ENCODE data around the gene KCTD15. TPM values are rescaled to one million over a fixed set of nuclear protein-coding genes. Genes with fewer than 3 reads are reported as not detected.

The KCTD15 gene
- total and polyA plus RNA-seq, 7 donors, result 2.1 to 9.1 (median 5.7) TPM

- Histone ChIP-seq H3K27me3 (ENCODE audit: insufficient read depth in 3 of 3, low read length in 2 of 3) (peaks cover 0 to 29% (median 2%) of the 10 kb centered on the region in 3 donors), H3K9me3 (no peaks in the 10 kb centered on the region), H3K4me3 (no peak overlapping the region), H3K36me3 (ENCODE audit: insufficient read depth in 1 of 2, low read depth in 1 of 2) (no peaks in the 10 kb centered on the region), H3K27ac (no peak overlapping the region), H3K4me1 (no peaks in the 10 kb centered on the region)
- no peak for ATAC-seq
- no peak for TF ChIP-seq CTCF (IDR thresholded peaks at IDR 0.05)
- 37 to 41% (median 39%) methylated on average over 9 of the region's 9 CpGs for WGBS, 3 donors
- DNase-seq, result no peak
- intact Hi-C loops (cut with DNase I), result no loop called here
Observed at GRCh38 chr19:33767898-33768413, 28.7 kb upstream of the KCTD15 start.

- Histone ChIP-seq H3K36me3 (ENCODE audit: insufficient read depth in 1 of 2, low read depth in 1 of 2) (no peaks in the 10 kb centered on the region), H3K27ac (no peak overlapping the region), H3K4me1 (no peaks in the 10 kb centered on the region), H3K27me3 (ENCODE audit: insufficient read depth in 3 of 3, low read length in 2 of 3) (peaks cover 0 to 34% (median 2%) of the 10 kb centered on the region in 3 donors), H3K9me3 (no peaks in the 10 kb centered on the region), H3K4me3 (no peak overlapping the region)
- no peak for ATAC-seq
- no peak for DNase-seq
- 52 to 56% (median 53%) methylated on average over 6 of the region's 6 CpGs for WGBS, 3 donors
- no peak for TF ChIP-seq CTCF (IDR thresholded peaks at IDR 0.05)
- intact Hi-C loops (cut with DNase I), result loop anchor here in 1 of 2 donors (1.0 kb wide), 1 partner anchor 338 kb away; no protein-coding TSS in a partner anchor
Observed at GRCh38 chr19:33769208-33769607, 27.5 kb upstream of the KCTD15 start.

- H3K27me3 ChIP-seq (ENCODE audit: insufficient read depth in 3 of 3, low read length in 2 of 3), result peaks cover 0 to 34% (median 2%) of the 10 kb centered on the region in 3 donors
- WGBS, 3 donors, result 66 to 75% (median 71%) methylated on average over 8 of the region's 8 CpGs
- no peaks in the 10 kb centered on the region for H3K9me3 ChIP-seq
- no peak overlapping the region for H3K27ac ChIP-seq
- no peak overlapping the region for H3K4me3 ChIP-seq
- H3K36me3 ChIP-seq (ENCODE audit: insufficient read depth in 1 of 2, low read depth in 1 of 2), result no peaks in the 10 kb centered on the region
- no peak for ATAC-seq
- intact Hi-C loops (cut with DNase I), result loop anchor here (5.0 to 10.0 kb wide), 7 partner anchors 235 to 955 kb away; partner anchors contain the start of gene PEPD (in 1 of the 2)
- no peak for TF ChIP-seq CTCF (IDR thresholded peaks at IDR 0.05)
- DNase-seq, result no peak
- H3K4me1 ChIP-seq, result no peaks in the 10 kb centered on the region
Observed at GRCh38 chr19:33770107-33770506, 26.6 kb upstream of the KCTD15 start.

GRCh38 chr19:33771384-33772101 lies 25.1 kb upstream of the KCTD15 start:
- 29 to 34% (median 31%) methylated on average over 19 of the region's 19 CpGs for WGBS, 3 donors
- Histone ChIP-seq H3K4me3 (no peak overlapping the region), H3K36me3 (ENCODE audit: insufficient read depth in 1 of 2, low read depth in 1 of 2) (no peaks in the 10 kb centered on the region), H3K4me1 (no peaks in the 10 kb centered on the region), H3K9me3 (no peaks in the 10 kb centered on the region), H3K27ac (no peak overlapping the region), H3K27me3 (ENCODE audit: insufficient read depth in 3 of 3, low read length in 2 of 3) (peaks cover 0 to 36% (median 0%) of the 10 kb centered on the region in 3 donors)
- DNase-seq (peak; percentile 65 to 82), ATAC-seq (peak; percentile 74 to 85 (median 80))
- TF ChIP-seq CTCF (IDR thresholded peaks at IDR 0.05), result peak; percentile 89
- intact Hi-C loops (cut with DNase I), result loop anchor here (5.0 to 10.0 kb wide), 7 partner anchors 233 to 953 kb away; partner anchors contain the start of gene PEPD (in 1 of the 2)
